ENCODE results near the gene NDRG3.
A peak's percentile ranks its signal among the peaks of the same experiment; 100 is the strongest.

The NDRG3 gene

DNA sequence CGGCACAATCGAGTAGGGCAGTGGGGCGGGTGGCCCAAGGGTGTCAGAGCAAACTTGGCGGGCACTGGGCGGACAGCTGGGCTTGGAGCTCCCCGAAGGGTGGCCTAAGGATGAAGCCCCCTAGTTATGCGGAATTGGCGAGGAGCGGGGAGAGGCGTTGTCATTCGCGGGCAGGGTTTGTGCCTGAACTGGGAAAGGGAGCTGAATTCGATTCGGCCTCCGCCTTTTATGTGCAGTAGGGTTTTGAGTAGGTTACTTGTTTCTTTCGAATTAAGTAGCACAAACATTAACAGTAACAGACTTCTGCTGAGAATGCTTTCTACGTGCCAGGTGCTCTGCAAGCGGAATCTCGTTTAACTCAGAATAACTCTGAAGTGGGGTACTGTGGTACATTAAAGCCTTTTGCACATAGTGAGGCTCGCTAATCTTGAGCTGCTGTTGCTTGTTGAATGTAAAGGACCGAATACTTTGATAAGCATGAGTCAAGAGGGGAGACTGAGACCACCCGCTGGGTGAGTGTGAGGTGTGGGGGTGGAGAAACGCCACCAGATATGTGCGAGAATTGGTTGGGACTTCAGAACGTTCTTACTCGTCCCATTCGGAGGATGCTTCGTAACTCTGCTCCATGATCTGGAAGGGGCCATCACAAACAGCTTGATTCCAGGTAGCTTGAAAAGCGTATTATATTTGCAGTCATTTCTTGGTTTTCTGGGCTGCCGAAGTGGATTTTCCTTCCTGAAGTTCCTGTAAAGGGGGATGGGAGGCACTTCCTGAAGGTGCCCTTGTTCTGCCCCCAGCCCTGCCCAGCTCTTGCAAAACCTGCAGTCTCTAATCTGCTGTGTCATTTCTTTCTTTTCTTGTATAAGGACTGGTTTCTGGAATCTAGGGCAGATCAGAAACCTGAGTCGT, 139.5 kb downstream of the NDRG3 start:
- peak; percentile 21 for DNase-seq (ENCODE audit: low spot score)

DNA sequence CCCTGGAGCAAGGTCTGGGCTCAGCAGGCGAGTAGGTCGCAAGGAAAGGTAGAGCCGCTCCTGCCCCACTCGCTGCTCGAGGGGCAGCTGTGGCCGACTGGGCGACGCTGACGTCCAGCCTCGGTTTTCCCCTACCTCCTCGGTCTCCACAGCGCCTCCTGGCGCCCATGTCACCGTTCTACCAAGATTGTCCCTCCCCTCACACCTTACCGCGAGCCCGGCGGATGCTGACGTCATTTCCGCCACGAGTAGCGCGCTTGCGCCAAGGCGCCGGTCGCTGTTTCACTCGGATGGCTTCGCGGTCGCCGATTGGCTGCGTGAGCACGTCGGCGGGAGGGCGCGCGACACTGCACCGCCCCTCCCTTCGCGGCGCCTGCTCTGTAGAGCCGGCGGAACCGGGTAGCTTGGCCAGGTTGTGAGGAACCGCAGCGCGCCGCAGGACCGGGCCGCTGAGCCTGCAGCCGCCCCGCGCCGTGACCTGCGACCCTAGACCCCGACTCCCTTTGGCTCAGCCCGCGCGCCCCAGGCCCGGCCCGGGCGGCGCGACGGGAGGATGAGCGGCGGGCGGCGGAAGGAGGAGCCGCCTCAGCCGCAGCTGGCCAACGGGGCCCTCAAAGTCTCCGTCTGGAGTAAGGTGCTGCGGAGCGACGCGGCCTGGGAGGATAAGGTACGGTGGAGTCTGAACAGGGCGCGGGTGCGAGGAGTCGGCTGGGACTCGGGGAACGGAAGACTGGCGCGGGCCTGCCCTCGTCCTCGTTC, 140.3 kb downstream of the NDRG3 start, which contains the start of gene RAB5IF:
RAB5IF (plus strand) TSS at position 381 of the 759 bp plus-strand sequence; CDS start at position 554, 173 bp downstream.
- peak; percentile 99 for DNase-seq (ENCODE audit: low spot score)

DNA sequence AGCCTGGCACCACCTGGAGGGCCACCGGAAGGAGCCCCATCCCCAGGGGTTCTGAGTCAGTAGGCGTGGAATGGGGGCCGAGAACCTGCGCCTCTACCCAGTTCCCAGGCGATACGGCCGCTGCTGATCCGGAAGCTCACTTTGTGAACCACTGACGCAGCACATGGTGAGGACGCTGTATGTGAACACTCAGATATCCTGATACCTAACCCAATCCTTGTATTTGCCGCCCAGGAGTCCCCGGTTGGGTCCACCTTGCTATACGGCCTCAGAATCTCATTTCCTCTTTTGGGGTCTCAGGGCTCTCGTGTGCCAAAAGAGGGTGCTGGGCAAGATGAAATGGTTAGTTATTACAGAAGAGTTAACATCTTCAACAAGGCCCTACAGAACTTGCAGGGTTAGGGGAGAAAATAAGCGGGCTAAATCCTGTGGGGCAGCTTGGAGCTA, 140.9 kb downstream of the NDRG3 start:
- no peak for DNase-seq (ENCODE audit: low spot score)

Data from hematopoietic multipotent progenitor cell treated with erythropoietin and hydrocortisone succinate and interleukin-3 and kit ligand, for 17 days (in vitro differentiated cells).